NB4 (cell line): ENCODE data around the gene CCDC187.

Experiments used
- DNase-seq: peaks from one replicate; pipeline ENCODE4 v3.0.0; 2010; ENCODE audit warnings: low read depth
- H3K4me3 ChIP-seq: one replicate; pipeline ENCODE4 v1.5.1; 2011; ENCODE audit warnings: mild to moderate bottlenecking, low read depth, low read length, moderate library complexity
- CTCF ChIP-seq: IDR thresholded peaks from one replicate; pipeline ENCODE4 v1.5.1; 2012; ENCODE audit warnings: low read depth, low read length
- MAX ChIP-seq: IDR thresholded peaks from 2 replicates; pipeline ENCODE4 v1.6.1; 2011; ENCODE audit warnings: low read depth, low read length
- MYC ChIP-seq: IDR thresholded peaks from 2 replicates; pipeline ENCODE4 v1.6.1; 2011; ENCODE audit warnings: low read depth, low read length
- POLR2A ChIP-seq: IDR thresholded peaks from 2 replicates; pipeline ENCODE4 v1.6.1; 2011; ENCODE audit warnings: mild to moderate bottlenecking; ENCODE audit not compliant: insufficient read length; ENCODE audit errors: extremely low read depth

CCDC187 gene

GRCh38 chr9:136264441-136265405 is 39.2 kb downstream of the CCDC187 start:
- no peak overlapping the region for H3K4me3 ChIP-seq
- TF ChIP-seq MAX (no peak), MYC (no peak), CTCF (no peak), POLR2A (no peak)
- DNase-seq, result no peak

- TF ChIP-seq POLR2A (no peak), CTCF (no peak), MYC (no peak), MAX (no peak)
- no peak overlapping the region for H3K4me3 ChIP-seq
These were observed 39.9 kb downstream of the CCDC187 start for GRCh38 chr9:136264031-136264430.

GRCh38 chr9:136262671-136263178 is 41.2 kb downstream of the CCDC187 start:
- no peak overlapping the region for H3K4me3 ChIP-seq
- no peak for DNase-seq
- TF ChIP-seq MYC (no peak), CTCF (no peak), MAX (no peak), POLR2A (no peak)

More at GRCh38 chr9:136264031-136264430, 39.9 kb downstream of the CCDC187 start:
- no peak for DNase-seq

- no peak for TF ChIP-seq MYC
- no peak for TF ChIP-seq POLR2A
- no peak for TF ChIP-seq CTCF
- TF ChIP-seq MAX, result no peak
- no peak overlapping the region for H3K4me3 ChIP-seq
- no peak for DNase-seq
These were observed 42.0 kb downstream of the CCDC187 start for GRCh38 chr9:136261686-136262430.

- TF ChIP-seq POLR2A (no peak), MYC (no peak), MAX (no peak), CTCF (no peak)
- H3K4me3 ChIP-seq, result no peak overlapping the region
- no peak for DNase-seq
These were observed 42.9 kb downstream of the CCDC187 start for GRCh38 chr9:136260936-136261472.
